Heart left ventricle (tissue), 16 donors: ENCODE results near the gene OTOGL. TPM values are rescaled to one million over a fixed set of nuclear protein-coding genes. Genes with fewer than 3 reads are reported as not detected.

ENCODE experiments used
- ATAC-seq, 4 donors: fragments of 200-7000 bp; cut with Tn5 transposase; one replicate each; pipeline ENCODE4 v1.9.1; 2020 to 2022; ENCODE audit warnings: moderate library complexity in 4 of 4, mild to moderate bottlenecking in 3 of 4, moderate number of reproducible peaks in 1 of 4
- DNase-seq, 5 donors: peaks; one replicate each; pipeline ENCODE4 v3.0.0-alpha.2; 2020
- H3K27ac ChIP-seq, 12 donors: fragments of 200-600 bp; sonication (generic) in 4 of 12; one replicate each; pipeline versions ENCODE4 v1.5.0 to v1.8.0; 2016 to 2022; ENCODE audit warnings: mild to moderate bottlenecking in 2 of 12
- H3K27me3 ChIP-seq, 9 donors: fragments of 200-600 bp; sonication (generic) in 2 of 9; one replicate each; pipeline versions ENCODE4 v1.5.1 to v1.8.0; 2016 to 2022; ENCODE audit warnings: mild to moderate bottlenecking in 3 of 9
- H3K36me3 ChIP-seq, 9 donors: fragments of 200-600 bp; sonication (generic) in 2 of 9; one replicate each; pipeline versions ENCODE4 v1.5.0 to v1.8.0; 2018 to 2022; ENCODE audit warnings: mild to moderate bottlenecking in 2 of 9
- H3K4me1 ChIP-seq, 12 donors: fragments of 200-600 bp; sonication (generic) in 4 of 12; one replicate each; pipeline versions ENCODE4 v1.5.0 to v1.8.0; 2016 to 2022; ENCODE audit warnings: mild to moderate bottlenecking in 3 of 12
- H3K4me3 ChIP-seq, 12 donors: fragments of 200-600 bp; sonication (generic) in 4 of 12; one replicate each; pipeline versions ENCODE4 v1.5.0 to v1.8.0; 2017 to 2022; ENCODE audit warnings: mild to moderate bottlenecking in 9 of 12, moderate library complexity in 4 of 12
- H3K9me3 ChIP-seq, 12 donors: fragments of 200-600 bp; sonication (generic) in 4 of 12; one replicate each; pipeline versions ENCODE4 v1.5.0 to v1.8.0; 2016 to 2022; ENCODE audit warnings: mild to moderate bottlenecking in 1 of 12
- POLR2A ChIP-seq, 2 donors: fragments of 450-650 bp; IDR thresholded peaks; one replicate each; pipeline ENCODE4 v1.6.1; 2017; ENCODE audit warnings: antibody characterized with exemption in 2 of 2, mild to moderate bottlenecking in 2 of 2, moderate library complexity in 2 of 2
- WGBS, 4 donors: extraction: QIAGEN DNeasy Blood & Tissue Kit in 2 of 4; methylation state at CpG; one replicate each; pipeline versions ENCODE4 v1.1.5 to v1.1.7; 2013 to 2018; 5-methylcytosine and 5-hydroxymethylcytosine counted together
- intact Hi-C, 10 donors: fragments of 100-400 bp; cut with DNase I; formaldehyde crosslinking; loops; one replicate each; pipeline versions ENCODE4 v1.11.1 to v1.14.2; 2022
- polyA plus RNA-seq, 2 donors: library from polyadenylated mRNA; stranded (reverse); fragments of 200-250 nt; gene quantifications; one replicate each; pipeline ENCODE4 v1.2.3, GENCODE V29; 2013
- total RNA-seq, 9 donors: library from RNA; depleted of rRNA in 2 of 9; stranded (reverse); fragments of >200 nt in 2 of 9; fragmentation: NEBNext Ultra II Directional in 3 of 9; extraction: Animal tissue kit (Norgen Biotek cat#: 25700) in 3 of 9; gene quantifications; one replicate each; pipeline versions ENCODE4 v1.1.0 to v1.2.4, GENCODE V29; 2016 to 2023
- TF ChIP-seq, protein P1 (sequence below), 12 donors: fragments of 200-600 bp; sonication (generic) in 4 of 12; IDR thresholded peaks; one replicate each; pipeline versions ENCODE4 v1.5.0 to v1.8.0; 2018 to 2022; ENCODE audit warnings: antibody characterized with exemption in 12 of 12, mild to moderate bottlenecking in 5 of 12
- donor health status: ischemic (EF 13 %, LVEDD 7.1; RV severe dilation, severe dysfunction).
- donor health status: healthy with polysubstance abuse.
- donor health status: DM: no; HTN: yes; CAD: no.
- donor health status: DM: no; HTN: no; CAD: no.
- donor health status: ischemic (EF 25% LVEDD 6.9; RV normal size, moderate dysfunction).
- donor health status: ischemic (EF 25% LVEDD 5.7; RV mildly dilated, moderate dysfunction).
- donor health status: healthy.
- donor health status: DM: yes; HTN: yes; CAD: no.
- donor health status: ischemic (EF 35%, LVEDD 5.7; RV mildly dilated, moderate dysfunction).
- donor health status: nonischemic (EF 11% LVEDD 7.7; RV severe dilation, severe dysfunction).
- donor health status: DM: yes; HTN: yes; CAD: no.
- donor health status: PGD.
- donor health status: ischemic (EF 29% LVEDD 5.4; RV normal size, mild dysfunction).
- donor health status: nonischemic (EF 23%, LVEDD 6.1; RV moderate dilation, normal function).

The OTOGL gene
- total and polyA plus RNA-seq, 11 donors = 0.05 to 1.3 (median 0.27) TPM

DNA sequence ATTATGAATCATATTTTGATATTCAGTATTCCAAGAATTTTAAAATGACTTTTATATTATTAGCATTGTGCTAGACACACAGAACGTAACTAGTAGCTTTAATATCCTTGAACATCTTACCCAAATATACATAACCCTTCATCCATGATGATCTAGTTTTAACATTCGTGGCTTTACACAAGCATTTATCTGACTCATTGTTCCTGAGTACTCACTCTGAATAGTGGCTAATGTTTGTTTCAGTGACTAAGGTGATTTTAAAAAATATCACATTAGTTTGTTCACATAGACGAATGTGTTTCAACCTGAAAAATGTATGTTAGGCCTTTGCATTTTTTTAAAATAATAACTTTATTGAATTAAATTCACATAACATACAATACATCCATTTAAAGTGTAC lies 264.7 kb downstream of the OTOGL start:
- ATAC-seq (no peak), DNase-seq (no peak)
- Histone ChIP-seq H3K36me3 (no peaks in the 10 kb centered on the region), H3K27ac (no peak overlapping the region), H3K4me3 (no peak overlapping the region), H3K4me1 (no peaks in the 10 kb centered on the region), H3K9me3 (peaks cover 0 to 19% (median 0%) of the 10 kb centered on the region in 12 donors), H3K27me3 (no peaks in the 10 kb centered on the region)
- 82 to 92% (median 88%) methylated on average over 3 of the region's 3 CpGs for WGBS, 4 donors
- TF ChIP-seq POLR2A (IDR thresholded peaks at IDR 0.05) = no peak
- TF ChIP-seq, protein P1, sequence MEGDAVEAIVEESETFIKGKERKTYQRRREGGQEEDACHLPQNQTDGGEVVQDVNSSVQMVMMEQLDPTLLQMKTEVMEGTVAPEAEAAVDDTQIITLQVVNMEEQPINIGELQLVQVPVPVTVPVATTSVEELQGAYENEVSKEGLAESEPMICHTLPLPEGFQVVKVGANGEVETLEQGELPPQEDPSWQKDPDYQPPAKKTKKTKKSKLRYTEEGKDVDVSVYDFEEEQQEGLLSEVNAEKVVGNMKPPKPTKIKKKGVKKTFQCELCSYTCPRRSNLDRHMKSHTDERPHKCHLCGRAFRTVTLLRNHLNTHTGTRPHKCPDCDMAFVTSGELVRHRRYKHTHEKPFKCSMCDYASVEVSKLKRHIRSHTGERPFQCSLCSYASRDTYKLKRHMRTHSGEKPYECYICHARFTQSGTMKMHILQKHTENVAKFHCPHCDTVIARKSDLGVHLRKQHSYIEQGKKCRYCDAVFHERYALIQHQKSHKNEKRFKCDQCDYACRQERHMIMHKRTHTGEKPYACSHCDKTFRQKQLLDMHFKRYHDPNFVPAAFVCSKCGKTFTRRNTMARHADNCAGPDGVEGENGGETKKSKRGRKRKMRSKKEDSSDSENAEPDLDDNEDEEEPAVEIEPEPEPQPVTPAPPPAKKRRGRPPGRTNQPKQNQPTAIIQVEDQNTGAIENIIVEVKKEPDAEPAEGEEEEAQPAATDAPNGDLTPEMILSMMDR (IDR thresholded peaks at IDR 0.05) = no peak
- intact Hi-C loops = no loop called here

DNA sequence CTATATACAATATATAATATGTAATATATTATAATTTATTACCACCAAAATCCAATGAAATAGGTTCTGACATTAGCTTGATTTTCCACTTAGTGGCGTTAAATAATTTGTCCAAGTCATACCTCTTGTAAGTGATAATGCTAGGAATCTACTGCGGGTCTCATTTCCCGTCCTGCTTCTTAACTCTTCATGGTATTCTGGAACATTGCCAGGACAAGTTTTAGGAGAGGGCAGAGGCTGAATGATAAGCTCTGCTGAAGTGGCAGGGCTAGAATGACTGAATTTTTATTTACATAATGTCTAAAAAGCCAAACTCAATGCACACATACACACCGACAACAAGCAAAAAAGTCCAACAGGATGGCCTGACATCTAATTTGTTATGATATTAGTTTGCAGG lies 274.3 kb downstream of the OTOGL start:
- TF ChIP-seq, protein P1 (IDR thresholded peaks at IDR 0.05) = no peak
- no peak for TF ChIP-seq POLR2A (IDR thresholded peaks at IDR 0.05)
- Histone ChIP-seq H3K36me3 (no peaks in the 10 kb centered on the region), H3K9me3 (no peaks in the 10 kb centered on the region), H3K27me3 (no peaks in the 10 kb centered on the region), H3K4me1 (no peaks in the 10 kb centered on the region), H3K27ac (no peak overlapping the region), H3K4me3 (no peak overlapping the region)
- WGBS, 4 donors = 31 to 46% (median 42%) methylated on average over 4 of the region's 4 CpGs
- no peak for ATAC-seq
- intact Hi-C loops = no loop called here
- no peak for DNase-seq

DNA sequence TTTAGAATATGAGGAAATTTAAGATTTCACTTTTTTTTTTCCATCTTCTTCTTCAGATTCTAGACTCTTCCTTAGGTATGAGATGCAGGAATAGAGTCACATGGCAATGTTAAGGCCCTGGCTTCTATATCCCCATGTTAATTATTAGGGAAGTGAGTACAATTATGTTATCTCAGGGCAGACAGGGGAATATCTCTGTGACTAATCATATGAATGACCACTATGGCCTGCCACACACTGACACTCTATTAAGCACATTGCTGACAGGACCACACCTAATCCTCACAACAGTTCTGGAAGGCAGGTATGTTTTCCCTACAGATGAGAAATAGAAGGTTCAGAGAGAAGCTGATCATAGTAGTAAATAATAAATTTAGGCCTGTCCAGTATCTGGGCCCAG lies 275.3 kb downstream of the OTOGL start:
- no peak for TF ChIP-seq POLR2A (IDR thresholded peaks at IDR 0.05)
- TF ChIP-seq, protein P1 (IDR thresholded peaks at IDR 0.05) = no peak
- ATAC-seq = no peak
- intact Hi-C loops = no loop called here

DNA sequence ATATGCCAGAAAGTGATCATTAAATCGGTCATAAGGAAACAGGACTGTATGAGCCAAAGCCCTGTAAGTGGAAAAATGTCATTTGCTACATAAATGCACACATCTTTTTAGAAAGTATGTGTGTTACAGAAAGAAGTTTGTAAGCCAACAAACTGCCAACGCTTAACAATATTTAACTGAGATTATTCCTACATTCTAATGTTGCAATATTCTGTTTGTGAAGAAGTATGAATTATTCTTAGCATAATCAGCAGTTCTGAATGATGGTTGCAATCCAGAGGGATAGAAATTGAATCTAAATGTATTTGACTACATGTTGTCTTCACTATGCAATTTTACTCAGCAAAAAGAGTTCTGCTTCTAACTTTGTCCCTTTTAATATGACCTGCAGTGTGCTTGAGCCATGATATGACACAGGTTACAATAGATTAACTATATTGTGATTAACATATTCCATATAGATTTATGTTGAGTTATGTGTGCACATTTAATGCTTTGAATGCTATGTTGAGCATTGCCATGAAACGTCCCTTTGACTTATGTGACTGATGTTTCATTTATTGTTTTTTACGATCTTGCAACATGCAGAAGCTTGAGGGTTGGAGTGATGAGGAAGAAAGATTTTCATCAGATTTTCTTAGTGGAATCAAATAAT lies 277.9 kb downstream of the OTOGL start:
- Histone ChIP-seq H3K4me1 (no peaks in the 10 kb centered on the region), H3K9me3 (no peaks in the 10 kb centered on the region), H3K4me3 (no peak overlapping the region), H3K27ac (no peak overlapping the region), H3K36me3 (no peaks in the 10 kb centered on the region), H3K27me3 (no peaks in the 10 kb centered on the region)
- no peak for TF ChIP-seq POLR2A (IDR thresholded peaks at IDR 0.05)
- TF ChIP-seq, protein P1 (IDR thresholded peaks at IDR 0.05) = no peak
- DNase-seq (no peak), ATAC-seq (no peak)
- WGBS, 4 donors = 83 to 88% (median 86%) methylated on average over 4 of the region's 4 CpGs
- intact Hi-C loops = no loop called here

More for the DNA sequence above, 275.3 kb downstream of the OTOGL start:
- no peak for DNase-seq
- H3K27me3 ChIP-seq = no peaks in the 10 kb centered on the region
- H3K4me1 ChIP-seq = no peaks in the 10 kb centered on the region
- H3K4me3 ChIP-seq = no peak overlapping the region
- H3K27ac ChIP-seq = no peak overlapping the region
- no peaks in the 10 kb centered on the region for H3K9me3 ChIP-seq
- no peaks in the 10 kb centered on the region for H3K36me3 ChIP-seq
